H9 (cell line): ENCODE results near the gene DHCR7. TPM values are rescaled to one million over a fixed set of nuclear protein-coding genes. Genes with fewer than 3 reads are reported as not detected.

Experiments
- DNase-seq: peaks from one replicate; pipeline ENCODE4 v3.0.0-alpha.2; 2017
- H2AFZ ChIP-seq: one replicate; pipeline ENCODE4 v1.6.1; 2013; ENCODE audit warnings: mild to moderate bottlenecking, low read length, control low read depth, moderate library complexity
- H2AK5ac ChIP-seq: 2 replicates; pipeline ENCODE4 v1.6.1; 2013; ENCODE audit warnings: low read length, control low read depth, mixed read lengths; ENCODE audit not compliant: insufficient read length
- H2BK120ac ChIP-seq: one replicate; pipeline ENCODE4 v1.6.1; 2013; ENCODE audit warnings: low read depth, mild to moderate bottlenecking, low read length, control low read depth, inconsistent platforms; ENCODE audit not compliant: poor library complexity, severe bottlenecking
- H2BK12ac ChIP-seq: 2 replicates; pipeline ENCODE4 v1.6.1; 2013; ENCODE audit warnings: low read length, control low read depth, mixed read lengths, low read depth; ENCODE audit not compliant: insufficient read length
- H2BK15ac ChIP-seq: 2 replicates; pipeline ENCODE4 v1.6.1; 2013; ENCODE audit warnings: low read depth, low read length, control low read depth
- H2BK20ac ChIP-seq: one replicate; pipeline ENCODE4 v1.6.1; 2013; ENCODE audit warnings: low read depth, mild to moderate bottlenecking, low read length, control low read depth, inconsistent platforms; ENCODE audit not compliant: poor library complexity, severe bottlenecking
- H2BK5ac ChIP-seq: 2 replicates; pipeline ENCODE4 v1.6.1; 2013; ENCODE audit warnings: low read length, control low read depth, mixed read lengths; ENCODE audit not compliant: insufficient read length
- H3K14ac ChIP-seq: 2 replicates; pipeline ENCODE4 v1.6.1; 2013; ENCODE audit warnings: low read length, control low read depth; ENCODE audit not compliant: insufficient read depth
- H3K18ac ChIP-seq: 2 replicates; pipeline ENCODE4 v1.6.1; 2013; ENCODE audit warnings: low read depth, mild to moderate bottlenecking, mixed read lengths, low read length, control low read depth; ENCODE audit not compliant: insufficient read length
- H3K23ac ChIP-seq: 2 replicates; pipeline ENCODE4 v1.6.1; 2013; ENCODE audit warnings: low read length, control low read depth, mixed read lengths, low read depth; ENCODE audit not compliant: insufficient read length
- H3K23me2 ChIP-seq: 2 replicates; pipeline ENCODE4 v1.6.1; 2013; ENCODE audit warnings: low read depth, mild to moderate bottlenecking, mixed read lengths, low read length, control low read depth; ENCODE audit not compliant: insufficient read length, poor library complexity, severe bottlenecking
- H3K27ac ChIP-seq: 2 replicates; pipeline ENCODE4 v1.5.1; 2013; ENCODE audit warnings: low read length, control low read depth, mixed read lengths, low read depth; ENCODE audit not compliant: insufficient read length
- H3K27me3 ChIP-seq: 2 replicates; pipeline ENCODE4 v1.6.1; 2013; ENCODE audit warnings: low read length, control low read depth, inconsistent platforms; ENCODE audit not compliant: insufficient read depth
- H3K4ac ChIP-seq: 2 replicates; pipeline ENCODE4 v1.6.1; 2013; ENCODE audit warnings: low read depth, mild to moderate bottlenecking, control low read depth, inconsistent platforms, low read length, moderate library complexity
- H3K4me1 ChIP-seq: 2 replicates; pipeline ENCODE4 v1.6.1; 2013; ENCODE audit warnings: low read length, control low read depth, inconsistent platforms; ENCODE audit not compliant: insufficient read depth
- H3K4me2 ChIP-seq: 2 replicates; pipeline ENCODE4 v1.6.1; 2013; ENCODE audit warnings: low read length, control low read depth, mixed read lengths; ENCODE audit not compliant: insufficient read length, insufficient read depth
- H3K56ac ChIP-seq: 2 replicates; pipeline ENCODE4 v1.6.1; 2013; ENCODE audit warnings: low read depth, mild to moderate bottlenecking, mixed read lengths, low read length, control low read depth; ENCODE audit not compliant: insufficient read length
- H3K79me1 ChIP-seq: 2 replicates; pipeline ENCODE4 v1.6.1; 2013; ENCODE audit warnings: low read depth, mild to moderate bottlenecking, moderate library complexity, low read length, control low read depth, inconsistent platforms; ENCODE audit not compliant: insufficient read depth, poor library complexity, severe bottlenecking
- H3K79me2 ChIP-seq: 2 replicates; pipeline ENCODE4 v1.6.1; 2013; ENCODE audit warnings: low read length, control low read depth, inconsistent platforms; ENCODE audit not compliant: insufficient read depth
- H3K9ac ChIP-seq: 2 replicates; pipeline ENCODE4 v1.6.1; 2013; ENCODE audit warnings: low read length, control low read depth, mixed read lengths; ENCODE audit not compliant: insufficient read length; ENCODE audit errors: extremely low read depth
- H3K9me3 ChIP-seq: one replicate; pipeline ENCODE4 v1.6.1; 2013; ENCODE audit warnings: low read depth, low read length, inconsistent platforms; ENCODE audit not compliant: control insufficient read depth
- H3T11ph ChIP-seq: one replicate; pipeline ENCODE4 v1.6.1; 2013; ENCODE audit warnings: mild to moderate bottlenecking, low read length, control low read depth, inconsistent platforms
- H4K20me1 ChIP-seq: one replicate; pipeline ENCODE4 v1.6.1; 2013; ENCODE audit not compliant: control insufficient read depth, insufficient read length, insufficient read depth
- H4K5ac ChIP-seq: 2 replicates; pipeline ENCODE4 v1.6.1; 2013; ENCODE audit warnings: low read depth, mild to moderate bottlenecking, mixed read lengths, low read length, control low read depth; ENCODE audit not compliant: insufficient read length
- H4K8ac ChIP-seq: replicated peaks from 2 replicates; pipeline ENCODE4 v1.6.1; 2013; ENCODE audit warnings: low read length, control low read depth, mixed read lengths, low read depth; ENCODE audit not compliant: insufficient read length
- H4K91ac ChIP-seq: 2 replicates; pipeline ENCODE4 v1.6.1; 2013; ENCODE audit warnings: low read depth, mild to moderate bottlenecking, moderate library complexity, mixed read lengths, low read length, control low read depth; ENCODE audit not compliant: insufficient read length
- H3K27ac Mint-ChIP-seq, 3 experiments: 2 replicates in 2 of 3; 3 replicates in 1 of 3; pipeline ENCODE4 v1.8.0; 2020 to 2021; ENCODE audit warnings: mixed read lengths in 3 of 3, mild to moderate bottlenecking in 1 of 3, moderate library complexity in 1 of 3
- H3K27me3 Mint-ChIP-seq: 2 replicates; pipeline ENCODE4 v1.8.0; 2021; ENCODE audit warnings: low read depth, mild to moderate bottlenecking, moderate library complexity, mixed read lengths
- H3K36me3 Mint-ChIP-seq, 3 experiments: 2 replicates in 2 of 3; 3 replicates in 1 of 3; pipeline ENCODE4 v1.8.0; 2020 to 2021; ENCODE audit warnings: low read depth in 3 of 3, mixed read lengths in 3 of 3; ENCODE audit not compliant: insufficient read depth in 1 of 3
- H3K4me1 Mint-ChIP-seq, 2 experiments: 2 replicates each; pipeline ENCODE4 v1.8.0; 2020; ENCODE audit warnings: mixed read lengths in 2 of 2
- H3K4me3 Mint-ChIP-seq, 2 experiments: 2 replicates in 1 of 2; 3 replicates in 1 of 2; pipeline ENCODE4 v1.8.0; 2020 to 2021; ENCODE audit warnings: mild to moderate bottlenecking in 2 of 2, mixed read lengths in 2 of 2, moderate library complexity in 1 of 2
- H3K9me3 Mint-ChIP-seq, 2 experiments: 2 replicates in 1 of 2; 3 replicates in 1 of 2; pipeline ENCODE4 v1.8.0; 2020; ENCODE audit warnings: mild to moderate bottlenecking in 2 of 2, mixed read lengths in 2 of 2, moderate library complexity in 1 of 2
- WGBS: extraction: QIAGEN DNeasy Blood & Tissue Kit; methylation state at CpG from one replicate; pipeline ENCODE4 v1.1.7; 2013; ENCODE audit warnings: missing lambda C conversion rate, low lambda C conversion rate, mixed read lengths; ENCODE audit not compliant: insufficient read length; ENCODE audit errors: extremely low coverage; 5-methylcytosine and 5-hydroxymethylcytosine counted together
- total RNA-seq: library from RNA; stranded (reverse); gene quantifications from 2 replicates; pipeline ENCODE4 v1.2.1, GENCODE V29; 2021
- TF ChIP-seq, protein P1 (sequence below): fragments of 200-600 bp; sonication (generic); conservative IDR thresholded peaks from 3 replicates; pipeline ENCODE4 v1.8.0; 2021; ENCODE audit warnings: antibody characterized with exemption, mild to moderate bottlenecking

Gene DHCR7
- total RNA-seq, 1 experiment from 2014 or later: 124 TPM

DNA sequence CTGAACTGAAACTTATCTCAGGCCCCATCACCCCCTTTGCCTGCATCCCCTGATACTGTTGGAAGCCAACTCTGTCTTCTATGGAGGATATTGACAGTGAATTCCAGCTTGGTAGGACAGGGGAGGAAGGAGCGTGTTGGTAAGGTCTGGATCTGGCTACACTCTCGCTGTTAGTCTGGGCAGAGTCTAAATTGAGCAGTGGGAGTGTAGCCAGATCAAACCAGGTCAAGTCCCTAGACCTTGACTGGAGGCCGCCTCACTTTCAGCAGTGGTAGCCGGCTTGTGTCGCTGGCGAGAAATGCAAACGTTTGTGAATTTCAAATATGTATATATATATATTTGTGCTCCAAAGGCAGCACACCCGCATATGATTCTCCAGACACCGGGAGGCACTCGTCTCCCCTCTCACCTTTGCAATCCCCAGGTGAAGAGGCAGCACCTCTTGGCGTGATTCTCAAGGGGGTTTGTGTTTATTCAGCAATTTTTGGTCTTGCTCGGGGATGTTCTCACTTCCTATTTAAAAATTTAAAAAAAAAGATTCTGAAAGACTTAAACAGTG is 26.7 kb downstream of the DHCR7 start:
- H3K9me3 Mint-ChIP-seq: no peaks in the 10 kb centered on the region
- Histone ChIP-seq H3K27ac (no peak overlapping the region), H4K5ac (no peak overlapping the region), H2BK15ac (no peak overlapping the region), H3K79me2 (no peaks in the 10 kb centered on the region), H3K79me1 (no peaks in the 10 kb centered on the region), H3K18ac (no peak overlapping the region), H4K91ac (no peak overlapping the region), H3K9ac (no peak overlapping the region), H3T11ph (no peak overlapping the region), H3K4ac (no peak overlapping the region), H3K56ac (no peak overlapping the region), H4K20me1 (no peaks in the 10 kb centered on the region), H3K27me3 (no peaks in the 10 kb centered on the region), H3K4me2 (no peak overlapping the region), H2BK5ac (no peak overlapping the region), H3K23ac (no peak overlapping the region), H3K9me3 (no peaks in the 10 kb centered on the region), H2BK20ac (no peak overlapping the region), H2BK120ac (no peak overlapping the region), H2AFZ (no peak overlapping the region), H3K4me1 (no peaks in the 10 kb centered on the region), H2AK5ac (no peak overlapping the region), H4K8ac (no peak overlapping the region), H3K14ac (no peak overlapping the region), H3K23me2 (no peaks in the 10 kb centered on the region), H2BK12ac (no peak overlapping the region)
- H3K4me1 Mint-ChIP-seq: no peaks in the 10 kb centered on the region
- peaks cover 4% of the 10 kb centered on the region for H3K27me3 Mint-ChIP-seq
- H3K4me3 Mint-ChIP-seq: no peak overlapping the region
- H3K27ac Mint-ChIP-seq: no peak overlapping the region
- DNase-seq: no peak
- TF ChIP-seq, protein P1, sequence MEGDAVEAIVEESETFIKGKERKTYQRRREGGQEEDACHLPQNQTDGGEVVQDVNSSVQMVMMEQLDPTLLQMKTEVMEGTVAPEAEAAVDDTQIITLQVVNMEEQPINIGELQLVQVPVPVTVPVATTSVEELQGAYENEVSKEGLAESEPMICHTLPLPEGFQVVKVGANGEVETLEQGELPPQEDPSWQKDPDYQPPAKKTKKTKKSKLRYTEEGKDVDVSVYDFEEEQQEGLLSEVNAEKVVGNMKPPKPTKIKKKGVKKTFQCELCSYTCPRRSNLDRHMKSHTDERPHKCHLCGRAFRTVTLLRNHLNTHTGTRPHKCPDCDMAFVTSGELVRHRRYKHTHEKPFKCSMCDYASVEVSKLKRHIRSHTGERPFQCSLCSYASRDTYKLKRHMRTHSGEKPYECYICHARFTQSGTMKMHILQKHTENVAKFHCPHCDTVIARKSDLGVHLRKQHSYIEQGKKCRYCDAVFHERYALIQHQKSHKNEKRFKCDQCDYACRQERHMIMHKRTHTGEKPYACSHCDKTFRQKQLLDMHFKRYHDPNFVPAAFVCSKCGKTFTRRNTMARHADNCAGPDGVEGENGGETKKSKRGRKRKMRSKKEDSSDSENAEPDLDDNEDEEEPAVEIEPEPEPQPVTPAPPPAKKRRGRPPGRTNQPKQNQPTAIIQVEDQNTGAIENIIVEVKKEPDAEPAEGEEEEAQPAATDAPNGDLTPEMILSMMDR: no peak
- no CpG with 5 or more reads among the region's 12 CpGs for WGBS
- H3K36me3 Mint-ChIP-seq: no peaks in the 10 kb centered on the region
